GM21526 (cell line): Measurements from ENCODE around the gene NAALADL2.
"Not testable (repeated sequence)": the region's sequence is repeated elsewhere in the genome, so short reads cannot be mapped to it uniquely, and the experiment has no call there.

Source experiments
- ATAC-seq: cut with Tn5 transposase; IDR thresholded peaks from one replicate; pipeline ENCODE4 v1.9.1; 2021; ENCODE audit warnings: moderate library complexity; ENCODE audit not compliant: unreplicated experiment, low FRiP score

NAALADL2 gene

DNA sequence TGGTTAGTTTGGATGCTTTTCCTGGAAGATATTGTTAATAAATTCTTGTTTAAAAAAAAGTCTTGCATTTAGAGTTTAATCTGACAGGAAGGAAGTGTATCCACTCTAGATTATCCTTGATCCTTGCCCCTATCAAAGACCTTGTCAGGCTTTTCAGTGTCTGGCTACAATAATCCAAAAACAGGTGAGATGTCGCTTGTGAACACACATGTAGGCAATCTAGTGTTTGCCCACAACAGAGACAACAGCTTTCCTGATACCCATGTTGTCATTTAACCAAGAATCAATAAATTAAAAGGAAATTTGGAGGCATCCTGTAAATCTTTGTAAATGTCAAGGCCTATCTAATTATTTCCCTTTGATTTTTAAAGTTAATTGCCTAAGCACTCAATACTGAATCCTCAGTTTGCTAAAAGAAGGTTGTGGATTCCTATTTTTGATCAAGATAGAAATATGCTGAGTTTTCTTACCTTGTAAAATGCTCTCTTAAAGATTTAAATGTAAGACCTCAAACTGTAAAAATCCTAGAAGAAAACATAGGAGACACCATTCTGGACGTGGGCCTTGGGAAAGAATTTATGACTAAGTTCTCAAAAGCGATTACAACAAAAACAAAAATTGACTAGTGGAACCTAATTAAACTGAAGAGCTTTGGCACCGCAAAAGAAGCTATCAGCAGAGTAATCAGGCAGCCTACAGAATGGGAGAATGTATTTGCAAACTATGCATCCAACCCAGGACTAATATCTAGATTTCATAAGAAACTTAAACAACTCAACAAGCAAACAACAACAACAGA, 207.7 kb downstream of the NAALADL2 start:
- no peak for ATAC-seq

DNA sequence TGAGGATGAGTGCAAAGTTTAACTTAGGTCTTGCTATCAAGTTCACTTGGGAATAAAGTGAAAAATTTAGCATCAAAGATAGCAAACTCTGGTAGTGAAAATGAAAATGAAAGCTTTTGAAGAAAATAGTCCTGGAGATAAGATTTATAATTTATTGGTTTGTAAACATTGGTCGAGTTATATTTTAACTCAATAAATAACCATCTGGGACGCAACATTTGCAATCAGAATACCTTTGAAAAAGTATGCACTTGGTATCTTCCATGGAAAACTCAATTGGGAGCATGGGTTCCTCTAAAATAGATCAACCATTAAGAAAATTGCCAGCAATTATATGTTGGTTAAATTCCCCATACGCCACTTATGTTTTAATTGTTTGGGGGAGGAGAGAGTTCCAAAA, 209.5 kb downstream of the NAALADL2 start:
- ATAC-seq, result no peak

DNA sequence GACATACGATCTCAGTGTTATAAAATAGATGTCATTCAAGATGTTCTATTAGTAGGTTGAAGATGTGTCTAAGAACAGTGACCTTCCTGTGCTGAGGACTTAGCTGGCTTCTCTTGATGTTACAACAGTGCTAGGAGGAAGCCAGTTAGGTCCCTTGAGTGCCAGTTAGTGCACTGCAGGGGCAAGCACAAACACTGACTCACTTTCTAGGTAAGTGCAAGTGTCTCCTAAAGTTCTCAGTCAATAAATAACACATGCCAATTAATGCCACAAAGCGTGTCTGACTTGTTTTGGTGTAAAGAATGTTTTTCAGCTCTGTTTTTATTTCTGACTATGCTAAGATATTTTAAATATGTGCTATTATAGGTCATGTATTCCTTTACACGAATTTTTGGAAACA, 211.8 kb downstream of the NAALADL2 start:
- ATAC-seq, result no peak

DNA sequence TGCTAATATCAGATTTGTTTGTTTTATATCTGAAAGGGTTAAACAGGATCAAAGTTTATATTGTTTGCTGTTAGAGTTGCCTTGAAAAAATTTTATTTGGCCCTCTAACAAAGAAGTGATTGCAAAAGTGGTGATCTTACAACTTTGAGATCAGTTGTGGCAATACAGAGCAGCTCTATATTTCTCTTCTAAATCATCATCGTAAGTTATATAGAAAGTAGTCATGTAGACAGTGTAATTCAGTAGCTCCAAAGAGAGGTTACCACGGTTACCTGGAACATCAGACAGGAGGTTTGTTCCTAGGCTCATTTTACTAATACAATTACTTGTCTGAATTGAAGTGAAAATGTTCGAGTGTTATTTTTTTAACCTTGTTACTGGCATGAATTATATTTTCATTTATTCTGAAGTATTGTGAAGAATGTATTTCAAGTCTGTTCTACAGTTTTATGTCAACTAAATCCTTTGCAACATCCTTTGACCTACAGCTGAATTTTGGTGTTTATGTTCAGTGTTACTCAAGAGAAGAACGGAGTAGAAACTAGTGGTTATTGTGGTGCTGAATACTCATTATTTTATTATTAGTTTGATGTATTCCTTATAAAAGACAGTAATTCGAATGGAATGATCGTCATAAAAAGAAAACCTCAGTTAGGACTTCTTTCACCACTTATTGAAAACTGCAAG, 214.2 kb downstream of the NAALADL2 start:
- ATAC-seq, result no peak

DNA sequence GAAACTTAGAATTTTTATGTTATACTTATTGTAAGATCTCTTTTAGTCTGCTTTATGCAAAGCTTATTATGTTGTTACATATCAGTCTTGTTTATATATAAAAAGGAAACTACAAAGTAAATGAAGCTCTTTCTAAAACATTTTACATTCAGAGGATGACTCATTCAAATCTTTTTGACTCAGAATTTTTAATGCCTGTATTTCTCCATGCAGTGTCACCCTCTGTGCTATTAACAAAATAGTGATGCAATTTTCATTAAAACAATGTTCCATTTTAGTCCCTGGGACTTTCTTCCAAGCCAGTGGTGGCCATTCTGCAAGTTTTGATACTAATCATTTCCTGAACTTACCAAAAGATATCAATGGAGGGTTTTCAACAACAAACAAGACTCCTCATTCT, 216.1 kb downstream of the NAALADL2 start:
- no peak for ATAC-seq

DNA sequence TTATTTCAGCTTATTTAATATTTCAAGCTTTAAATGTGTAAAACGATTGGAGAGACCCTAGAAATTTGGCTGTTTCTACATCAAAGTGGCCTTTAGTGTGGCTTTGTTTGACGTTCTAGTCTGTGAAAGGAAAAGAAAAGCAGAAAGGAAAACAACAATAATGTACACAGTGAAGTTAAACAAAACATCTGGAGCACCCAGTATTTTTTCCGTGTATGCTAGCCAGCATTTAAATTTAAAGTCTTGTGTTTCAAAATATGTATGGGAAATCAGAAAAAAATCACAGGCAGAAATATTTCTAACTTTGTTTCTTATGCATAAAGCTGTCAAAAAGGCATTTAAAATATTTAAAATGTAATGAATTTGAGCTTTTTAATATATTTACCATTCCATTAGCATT, 218.1 kb downstream of the NAALADL2 start:
- no peak for ATAC-seq

DNA sequence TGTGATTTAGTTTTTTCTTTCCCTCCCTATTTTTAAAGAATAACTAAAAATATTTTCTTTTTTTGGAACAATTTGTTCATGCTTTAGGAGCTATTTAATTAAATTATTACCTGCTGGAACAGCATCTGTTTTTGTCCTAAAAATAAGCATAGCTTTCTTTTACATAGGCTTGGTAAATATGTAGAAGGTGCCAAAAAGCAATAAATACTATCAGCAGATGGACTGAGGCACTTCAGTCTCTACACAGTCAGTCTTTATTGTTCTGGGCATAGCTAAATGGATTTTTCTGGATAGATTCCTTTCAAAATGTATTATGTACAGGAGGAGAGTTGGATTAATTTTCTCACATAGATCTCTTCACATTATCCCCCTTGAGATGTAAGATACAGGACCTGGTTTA, 223.5 kb downstream of the NAALADL2 start:
- ATAC-seq, result no peak

DNA sequence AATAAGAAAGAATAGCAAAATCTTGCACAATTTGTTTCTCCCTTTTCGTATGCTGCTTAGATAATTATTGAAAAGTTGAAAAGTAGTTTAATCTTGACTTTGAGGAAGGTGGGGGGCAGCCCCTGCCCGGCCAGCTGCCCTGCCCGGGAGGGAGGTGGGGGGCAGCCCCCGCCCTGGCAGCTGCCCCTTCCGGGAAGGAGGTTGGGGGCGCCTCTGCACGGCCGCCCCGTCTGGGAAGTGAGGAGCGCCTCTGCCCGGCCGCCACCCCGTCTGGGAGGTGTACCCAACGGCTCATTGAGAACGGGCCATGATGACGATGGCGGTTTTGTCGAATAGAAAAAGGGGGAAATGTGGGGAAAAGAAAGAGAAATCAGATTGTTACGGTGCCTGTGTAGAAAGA, 228.0 kb downstream of the NAALADL2 start:
- ATAC-seq, result not testable (repeated sequence)

DNA sequence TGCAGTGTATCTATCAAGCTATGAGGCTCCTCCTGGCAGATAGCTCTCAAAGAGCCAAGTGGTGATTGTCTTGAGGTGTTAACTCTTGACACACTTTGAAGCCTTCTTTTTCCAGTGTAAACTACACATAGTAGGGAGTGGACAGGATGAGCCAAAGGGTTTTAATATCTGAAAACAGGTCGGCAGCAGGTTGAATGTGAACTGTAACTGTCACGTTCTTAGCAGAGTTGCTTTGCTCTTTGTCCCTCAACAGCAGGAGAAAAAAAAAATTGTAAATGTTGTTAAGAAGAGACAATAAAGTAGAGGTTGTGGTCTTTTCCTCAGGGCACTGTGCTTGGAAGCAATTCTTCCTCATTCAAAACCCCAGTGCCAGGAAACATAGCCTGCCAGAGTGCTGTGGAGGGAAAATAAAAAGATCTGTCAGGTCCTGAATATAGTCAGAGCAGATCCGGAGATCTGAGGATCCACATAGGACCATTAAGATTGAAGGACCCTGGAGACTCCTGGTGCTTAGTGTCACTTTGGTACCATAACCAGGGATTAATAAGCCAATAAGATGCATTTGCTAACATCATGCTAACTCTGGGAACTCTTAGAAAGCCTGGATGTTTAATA, 229.7 kb downstream of the NAALADL2 start:
- ATAC-seq, result no peak

DNA sequence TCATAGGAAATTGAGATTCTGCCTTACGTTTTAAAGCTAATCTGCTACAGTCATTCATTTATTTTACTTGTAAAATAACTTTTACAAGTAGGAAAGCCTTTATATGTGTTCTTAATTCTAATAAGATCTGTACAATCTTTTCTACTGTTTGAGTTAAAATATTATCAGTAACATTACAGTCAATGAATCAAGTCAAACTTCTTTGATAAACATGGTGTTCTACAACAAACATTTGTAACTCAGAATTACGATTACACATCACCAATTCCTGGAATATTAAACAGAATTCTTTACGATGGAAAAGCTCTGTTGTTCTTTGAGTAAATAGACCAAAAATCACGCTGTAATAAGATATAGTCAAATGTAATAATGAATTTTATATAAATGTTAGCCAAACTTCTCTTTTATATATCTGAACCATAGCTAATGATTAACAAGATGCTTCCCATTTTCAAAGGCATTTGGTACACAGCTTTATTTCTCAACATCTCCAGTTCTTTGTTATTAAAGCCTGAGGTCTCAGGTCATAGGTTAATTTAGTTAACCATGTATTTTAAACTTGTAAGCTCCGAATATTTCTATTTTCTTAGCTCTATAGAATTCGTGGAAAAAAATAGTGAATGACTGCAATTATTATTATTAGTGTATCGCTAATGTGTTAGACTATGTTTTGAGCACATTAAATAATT, 232.4 kb downstream of the NAALADL2 start:
- no peak for ATAC-seq

DNA sequence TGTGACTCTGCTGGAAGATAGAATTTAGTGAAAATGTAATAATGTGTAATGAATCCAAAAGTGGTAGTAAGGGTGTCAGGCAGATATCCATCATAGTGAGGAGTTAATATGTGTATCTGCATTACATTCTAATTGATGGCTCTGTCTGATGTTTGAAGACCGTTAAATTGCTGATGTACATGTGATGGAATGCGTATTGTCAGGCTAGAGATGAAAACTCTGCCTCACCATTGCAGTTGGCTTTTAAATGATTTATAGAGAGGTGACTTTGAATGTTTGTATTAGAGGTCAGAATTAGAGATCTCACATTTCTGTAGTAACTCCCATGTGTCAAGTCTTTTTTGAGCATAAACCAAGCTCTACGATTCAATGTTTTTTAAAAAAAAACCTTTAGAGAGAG, 234.6 kb downstream of the NAALADL2 start:
- ATAC-seq, result no peak

DNA sequence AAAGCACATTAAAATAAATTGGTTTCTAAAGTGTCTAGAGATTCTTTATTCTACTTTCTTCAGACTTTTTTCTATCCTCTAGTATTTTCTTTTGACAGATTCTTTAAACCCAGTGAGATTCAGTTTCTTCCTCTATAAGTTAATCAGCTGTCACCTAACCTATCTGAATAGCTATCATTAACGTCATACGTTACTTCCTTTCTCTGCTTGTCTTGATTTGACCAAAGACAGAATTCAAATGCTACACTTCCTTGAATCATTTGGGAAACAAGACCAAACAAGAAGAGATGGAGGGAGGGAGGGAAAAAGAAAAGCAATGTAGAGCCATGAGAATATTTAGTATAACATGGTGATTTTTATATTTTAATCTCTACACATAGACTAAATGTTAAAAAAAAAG, 235.2 kb downstream of the NAALADL2 start:
- ATAC-seq, result no peak

DNA sequence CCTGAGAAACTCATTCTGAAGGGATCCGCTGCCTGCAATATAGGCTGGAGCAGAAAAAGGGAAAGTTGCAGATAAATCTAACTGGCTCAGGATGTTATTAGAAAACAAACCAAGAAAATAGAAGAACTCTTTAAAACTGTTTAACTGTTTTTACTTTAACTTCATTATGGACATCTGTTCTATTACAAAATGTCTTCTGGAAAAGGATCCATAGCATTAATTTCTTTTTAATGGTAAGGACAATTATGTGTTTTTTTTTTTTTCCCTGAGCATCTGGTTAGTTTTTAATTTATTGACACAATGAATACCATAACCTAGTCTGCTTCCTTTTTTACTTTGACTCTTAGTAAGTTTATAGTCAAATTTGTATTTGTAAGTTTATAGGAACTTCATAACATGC, 239.5 kb downstream of the NAALADL2 start:
- no peak for ATAC-seq

DNA sequence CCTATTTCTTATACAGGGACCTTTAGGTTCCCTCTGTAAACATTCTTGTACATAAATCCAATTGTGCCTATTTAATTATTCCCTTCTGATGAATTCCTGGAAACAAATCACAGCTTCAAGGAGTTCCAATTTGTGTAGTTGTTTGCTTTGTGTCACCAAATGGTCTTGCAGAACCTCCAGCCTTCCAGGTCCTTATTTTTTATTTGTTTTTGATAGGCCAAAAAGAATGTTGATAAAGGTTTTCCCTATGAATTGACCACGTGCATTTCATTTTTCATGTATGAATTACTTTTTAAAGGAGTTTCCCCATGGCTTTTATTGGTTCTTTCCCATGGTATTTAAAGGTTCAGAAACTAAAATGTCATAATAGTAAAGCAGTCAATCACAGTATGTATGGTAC, 243.0 kb downstream of the NAALADL2 start:
- ATAC-seq, result no peak

DNA sequence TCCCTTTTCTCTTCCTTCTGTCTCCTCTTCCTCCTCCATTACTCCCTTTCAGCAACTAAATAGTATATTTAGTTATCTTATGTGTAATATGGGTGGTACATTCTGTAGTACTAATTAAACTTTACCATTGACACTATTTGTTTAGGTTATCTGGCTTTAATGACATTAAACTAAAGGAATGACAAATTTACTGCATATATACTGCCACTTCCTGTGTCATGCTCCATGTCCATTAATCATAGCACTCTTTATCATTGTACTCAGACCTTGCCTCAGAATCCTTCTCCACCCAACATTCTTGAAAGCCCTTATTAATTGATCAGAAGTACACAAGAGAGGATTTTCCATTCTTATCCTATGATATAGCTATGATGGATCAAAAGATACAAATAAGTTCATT, 244.2 kb downstream of the NAALADL2 start:
- no peak for ATAC-seq

DNA sequence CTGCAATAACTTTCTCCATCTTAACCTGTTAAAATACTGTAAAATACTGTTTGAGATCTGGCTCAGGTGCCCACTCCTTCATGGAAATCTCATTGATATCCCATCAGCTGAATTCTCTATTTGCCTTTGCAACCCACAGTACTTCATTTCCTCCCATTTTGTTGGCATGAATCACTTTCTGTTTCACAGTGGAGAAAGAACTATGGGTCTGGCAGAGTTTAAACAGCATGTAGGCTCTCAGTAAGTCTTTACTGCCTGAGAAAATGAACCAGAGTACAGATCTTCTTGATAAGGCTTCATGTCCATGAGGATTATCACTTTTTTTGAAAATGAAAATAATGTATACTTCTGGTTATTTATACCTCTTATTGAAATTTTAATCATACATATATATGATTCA, 245.9 kb downstream of the NAALADL2 start:
- ATAC-seq, result no peak

DNA sequence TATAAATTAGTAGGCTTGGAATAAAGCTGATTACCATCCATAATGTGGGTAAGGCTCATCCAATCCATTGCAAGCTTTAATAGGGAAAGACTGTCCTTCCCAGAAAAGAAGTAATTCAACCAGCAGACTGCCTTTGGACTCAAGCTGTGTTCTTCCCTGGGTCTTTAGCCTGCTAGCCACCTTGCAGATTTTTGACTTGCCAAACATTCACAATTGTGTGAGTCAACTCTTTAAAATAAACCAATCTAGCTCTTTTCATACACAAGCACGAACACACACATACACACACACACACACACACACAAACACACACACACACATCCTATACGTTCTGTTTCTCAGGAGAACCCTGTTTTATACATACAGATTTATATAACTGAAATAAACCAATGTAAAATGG, 248.1 kb downstream of the NAALADL2 start:
- no peak for ATAC-seq

DNA sequence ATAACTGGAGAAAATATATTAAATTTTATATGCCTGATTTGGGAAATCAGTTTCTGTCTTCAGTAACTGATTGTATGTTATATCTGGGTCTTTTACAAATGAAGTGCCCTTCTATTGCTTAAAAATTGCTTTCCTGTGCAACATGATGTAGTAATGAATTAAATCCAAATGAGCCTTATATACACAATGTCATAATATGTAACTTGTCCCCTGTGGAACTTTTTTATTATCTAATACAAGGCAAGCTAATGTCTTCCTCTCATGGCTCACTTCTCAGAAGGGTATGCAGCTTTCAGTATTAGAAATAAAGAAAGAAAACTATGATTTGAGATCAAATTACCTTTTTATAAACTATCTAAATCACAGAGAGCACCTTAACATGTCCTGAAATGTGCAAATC, 248.9 kb downstream of the NAALADL2 start:
- ATAC-seq, result no peak

DNA sequence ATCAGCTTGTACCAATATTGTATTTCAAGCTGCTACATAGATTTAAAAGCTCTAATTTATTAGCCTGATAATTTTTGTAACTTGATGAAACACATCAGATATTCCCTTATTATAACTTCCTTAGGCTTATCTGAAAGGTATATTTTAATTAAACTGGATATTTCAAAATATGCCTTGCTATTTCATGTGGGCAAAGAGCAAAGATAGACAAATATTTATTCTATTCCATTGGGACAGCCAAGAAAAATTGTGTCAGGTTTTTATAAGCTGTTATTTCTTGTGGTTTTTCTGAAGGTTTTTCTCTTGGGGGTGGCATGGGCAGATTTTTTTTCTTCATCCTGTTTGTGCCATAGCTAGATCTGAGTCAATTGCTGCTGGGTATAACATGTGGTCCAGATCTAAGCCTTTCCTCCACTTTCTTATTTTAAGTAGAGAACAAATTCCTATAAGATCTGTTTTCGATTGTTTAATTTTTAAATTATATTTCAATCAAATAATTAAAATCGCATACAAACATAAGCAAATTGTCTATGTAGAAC, 249.5 kb downstream of the NAALADL2 start:
- no peak for ATAC-seq

DNA sequence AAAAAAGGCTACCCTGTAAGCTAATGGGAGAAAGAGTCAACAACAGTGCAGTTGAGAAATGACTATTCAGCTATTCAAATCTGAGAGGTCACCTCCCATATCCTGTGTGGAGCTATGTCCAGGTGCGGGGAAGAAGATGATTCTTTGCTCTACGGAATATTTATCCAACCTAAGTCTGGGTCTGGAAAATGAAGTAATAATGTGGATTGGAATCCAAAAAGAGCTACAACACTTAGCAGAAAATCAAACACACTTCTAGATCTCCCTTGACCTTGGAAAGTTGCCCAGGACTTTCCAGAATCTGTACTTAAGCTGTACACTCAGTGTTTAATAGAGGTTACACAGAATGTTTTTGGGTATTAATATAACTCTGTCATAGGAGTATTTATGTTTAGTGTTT, 251.9 kb downstream of the NAALADL2 start:
- ATAC-seq, result no peak

DNA sequence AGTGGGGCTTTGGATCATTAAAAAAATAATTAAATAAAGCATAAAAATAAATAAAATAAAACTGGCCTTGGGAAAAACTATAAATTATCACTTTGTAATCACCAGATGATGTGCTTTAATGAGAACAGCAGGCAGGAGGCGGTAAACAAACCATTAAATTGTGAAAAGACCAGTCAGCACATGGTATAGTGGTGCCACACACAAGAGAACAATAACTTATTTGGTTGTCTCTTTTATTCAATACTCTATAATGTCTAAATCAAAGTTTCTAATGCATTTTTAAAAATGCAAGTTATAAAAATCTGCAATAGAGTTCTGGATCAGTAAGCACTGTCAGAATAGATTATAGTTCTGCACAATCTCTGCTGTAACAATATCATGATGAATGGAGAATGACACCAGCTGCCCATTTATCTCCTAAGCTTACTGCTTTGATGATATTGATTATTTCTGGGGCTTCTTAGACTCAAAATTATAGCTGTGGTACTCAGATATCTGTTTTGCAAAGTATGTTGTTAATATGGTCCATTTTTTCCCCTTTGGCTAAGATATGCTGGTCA, 259.3 kb downstream of the NAALADL2 start:
- no peak for ATAC-seq
